RPMI7951 (cell line): ENCODE results near the gene SOD3. TPM values are rescaled to one million over a fixed set of nuclear protein-coding genes. Genes with fewer than 3 reads are reported as not detected.

Experiments
- DNase-seq: peaks from one replicate; pipeline ENCODE4 v3.0.0-alpha.2; 2012; ENCODE audit warnings: low read depth
- total RNA-seq: library from RNA; depleted of rRNA; stranded (reverse); fragments of >200 nt; shearing (Covaris generic); gene quantifications from 2 replicates; pipeline ENCODE4 v1.2.3, GENCODE V29; 2014; rRNA removed

Gene SOD3, protein sequence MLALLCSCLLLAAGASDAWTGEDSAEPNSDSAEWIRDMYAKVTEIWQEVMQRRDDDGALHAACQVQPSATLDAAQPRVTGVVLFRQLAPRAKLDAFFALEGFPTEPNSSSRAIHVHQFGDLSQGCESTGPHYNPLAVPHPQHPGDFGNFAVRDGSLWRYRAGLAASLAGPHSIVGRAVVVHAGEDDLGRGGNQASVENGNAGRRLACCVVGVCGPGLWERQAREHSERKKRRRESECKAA
- total RNA-seq, result 1.2 and 1.9 TPM in 2 replicates

DNA sequence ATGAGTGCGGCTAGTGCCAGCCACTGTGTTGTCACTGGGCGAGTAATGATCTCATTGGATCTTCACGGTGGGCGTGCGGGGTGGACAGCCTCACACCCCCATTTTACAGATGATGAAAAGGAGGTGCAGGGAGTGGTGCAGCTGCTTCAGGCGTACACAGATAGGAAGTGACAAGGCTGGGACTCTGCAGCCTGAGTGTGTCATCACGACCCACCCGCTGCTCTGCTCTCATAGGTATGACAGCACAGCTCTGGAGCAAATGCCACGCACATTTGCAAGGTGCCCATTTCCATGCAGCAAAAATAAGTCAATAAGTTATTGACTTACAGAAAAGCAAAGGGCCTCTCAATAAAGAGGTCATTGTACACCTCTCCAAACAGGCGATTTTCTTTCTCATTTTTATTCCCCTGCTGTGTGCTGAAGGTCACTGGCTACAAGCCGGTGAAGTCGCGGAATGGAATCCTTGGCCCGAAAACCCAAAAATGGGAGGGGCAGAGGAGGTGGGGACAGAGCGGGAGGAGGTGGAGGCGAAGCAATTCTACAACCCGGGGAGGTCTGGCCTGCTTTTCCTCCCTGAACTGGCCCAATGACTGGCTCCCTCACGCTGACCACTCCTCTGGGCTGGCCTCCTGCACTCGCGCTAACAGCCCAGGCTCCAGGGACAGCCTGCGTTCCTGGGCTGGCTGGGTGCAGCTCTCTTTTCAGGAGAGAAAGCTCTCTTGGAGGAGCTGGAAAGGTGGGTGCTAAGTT, at the start of gene SOD3:
SOD3 (plus strand) TSS at position 658 of the 750 bp plus-strand sequence. CDS start 3,949 bp downstream, outside the sequence.
- DNase-seq, result peak; percentile 73

DNA sequence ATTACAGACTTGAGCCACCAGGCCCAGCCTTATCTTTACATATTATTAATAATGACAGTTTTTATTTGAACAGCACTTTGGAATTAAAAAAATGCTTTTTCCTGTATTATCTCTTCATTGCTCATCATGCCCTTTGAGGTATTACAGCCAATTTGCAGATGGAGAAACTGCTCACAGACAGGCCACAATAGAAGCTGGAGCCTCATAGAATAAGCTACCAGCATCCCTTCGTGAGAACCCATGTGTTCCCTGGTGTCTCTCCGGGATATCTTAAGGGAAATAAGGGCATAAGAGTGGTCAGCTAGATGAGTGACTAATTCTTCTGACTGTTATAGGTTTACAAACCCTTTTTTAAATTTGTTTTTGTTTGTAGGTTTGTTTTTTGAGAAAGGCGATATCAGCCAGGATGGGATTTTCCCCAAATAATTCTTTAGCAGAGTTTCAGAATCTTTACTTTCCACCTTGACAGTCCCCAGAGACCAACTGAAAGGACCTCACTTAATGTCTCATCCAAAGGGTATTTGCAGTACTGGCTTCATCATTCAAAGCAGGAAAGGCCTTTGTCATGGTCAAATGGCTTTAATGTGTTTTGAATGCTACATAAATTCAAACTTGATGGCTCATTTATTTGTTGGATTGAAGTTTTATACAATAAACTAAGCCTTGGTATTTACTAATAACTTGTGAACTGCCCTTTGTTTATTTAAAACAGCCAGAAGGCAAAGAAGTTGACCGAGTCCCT, 48.0 kb upstream of the SOD3 start:
- DNase-seq, result peak; percentile 29

DNA sequence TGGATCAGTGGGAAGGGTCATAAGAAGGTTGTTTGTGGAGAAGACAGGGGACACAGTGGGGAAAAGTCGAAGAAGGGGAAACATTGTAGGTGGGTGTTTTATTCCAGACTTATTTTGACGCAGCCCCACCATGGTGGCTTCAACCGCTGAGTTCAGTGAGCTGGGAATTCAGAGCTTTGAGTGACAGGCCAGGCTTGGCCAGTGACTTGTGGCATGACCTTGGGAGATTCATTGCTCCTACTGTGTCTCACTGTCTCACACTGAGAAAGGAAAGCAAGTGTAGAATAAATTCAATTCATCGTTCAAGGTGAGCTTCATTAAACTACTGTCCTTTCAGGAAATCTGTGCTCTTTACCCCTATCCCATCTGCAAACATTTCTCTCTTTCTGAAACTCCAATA, 47.4 kb upstream of the SOD3 start:
- DNase-seq, result no peak

DNA sequence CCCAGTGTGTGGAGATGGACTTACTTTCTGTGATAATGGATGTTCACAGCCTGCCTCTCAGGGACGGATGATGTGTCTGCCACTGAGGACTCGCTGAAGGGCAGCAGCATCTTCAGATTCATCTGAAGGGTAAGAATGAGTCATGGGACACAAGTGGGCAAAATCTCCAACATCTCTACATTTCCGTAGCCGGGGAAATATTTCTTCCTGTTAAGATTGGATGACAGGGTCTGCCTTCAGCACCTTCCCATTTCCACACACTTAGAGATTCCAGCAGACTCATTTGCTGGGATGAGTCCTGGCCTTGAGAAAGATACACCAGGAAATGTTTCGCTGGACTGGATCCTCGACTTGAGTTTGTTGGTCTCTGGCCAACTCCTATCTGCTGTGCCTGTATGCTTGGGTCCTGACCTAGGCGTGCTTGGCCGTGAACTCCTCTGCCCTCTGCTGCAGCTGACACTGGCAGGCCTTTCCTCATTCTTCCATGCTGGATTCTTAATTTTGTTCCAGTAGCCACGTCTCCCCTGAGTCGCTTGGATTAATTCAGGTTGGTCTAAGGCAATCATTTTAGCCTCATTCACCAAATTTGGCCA, 46.5 kb upstream of the SOD3 start:
- DNase-seq, result no peak

DNA sequence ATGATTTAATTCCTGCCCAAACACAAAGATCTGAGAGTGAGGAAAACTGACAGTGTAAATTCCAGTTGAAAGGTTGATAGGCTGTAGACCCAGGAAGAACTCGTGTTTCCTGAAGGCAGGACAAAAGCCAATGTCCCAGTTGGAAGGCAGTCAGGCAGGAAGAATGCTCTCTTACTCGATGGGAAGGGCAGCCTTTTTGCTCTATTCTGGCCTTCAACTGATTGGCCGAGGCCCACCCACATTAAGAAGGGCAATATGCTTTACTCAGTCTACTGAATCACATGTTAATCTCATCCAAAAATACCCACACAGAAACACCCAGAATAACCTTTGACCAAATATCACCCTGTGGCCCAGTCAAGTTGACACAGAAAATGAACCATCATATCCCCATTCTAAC, 45.3 kb upstream of the SOD3 start:
- no peak for DNase-seq

DNA sequence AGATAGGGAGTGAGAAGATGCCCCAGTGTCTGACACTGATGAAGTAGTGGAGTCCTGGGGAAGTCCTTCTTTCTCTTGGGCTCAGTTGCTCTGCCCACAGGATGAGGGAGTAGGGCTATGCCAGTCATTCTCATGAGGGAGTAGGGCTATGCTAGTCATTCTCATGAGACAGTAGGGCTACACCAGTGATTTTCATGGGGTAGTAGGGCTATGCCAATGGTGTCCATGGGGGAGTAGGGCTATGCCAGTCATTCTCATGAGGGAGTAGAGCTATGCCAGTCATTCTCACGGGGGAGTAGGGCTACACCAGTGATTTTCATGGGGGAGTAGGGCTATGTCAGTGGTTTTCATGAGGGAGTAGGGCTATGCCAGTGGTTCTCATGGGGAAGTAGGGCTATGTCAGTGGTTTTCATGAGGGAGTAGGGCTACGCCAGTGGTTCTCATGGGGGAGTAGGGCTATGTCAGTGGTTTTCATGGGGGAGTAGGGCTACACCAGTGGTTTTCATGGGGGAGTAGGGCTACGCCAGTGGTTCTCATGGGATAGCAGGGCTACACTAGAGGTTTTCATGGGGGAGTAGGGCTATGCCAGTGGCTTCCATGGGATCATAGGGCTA, 43.3 kb upstream of the SOD3 start:
- DNase-seq, result no peak

DNA sequence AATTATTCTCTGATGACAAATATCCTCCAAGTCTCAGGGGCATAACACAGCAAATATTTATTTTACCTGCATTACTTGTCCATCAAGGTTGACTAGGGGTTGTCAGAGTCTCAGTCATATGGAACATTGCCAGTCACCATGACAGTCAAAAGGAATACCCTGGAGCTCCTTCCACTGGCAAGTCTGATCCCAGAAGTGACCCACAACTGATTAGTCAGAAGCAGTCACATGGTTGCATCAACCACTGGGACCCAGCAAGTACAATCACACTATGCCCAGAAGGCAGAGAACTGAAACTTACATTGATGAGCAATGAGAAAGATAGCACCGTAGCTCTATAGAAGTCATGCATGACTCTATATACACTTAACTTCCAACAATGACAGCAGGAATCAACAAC, 41.9 kb upstream of the SOD3 start:
- DNase-seq, result peak; percentile 94

DNA sequence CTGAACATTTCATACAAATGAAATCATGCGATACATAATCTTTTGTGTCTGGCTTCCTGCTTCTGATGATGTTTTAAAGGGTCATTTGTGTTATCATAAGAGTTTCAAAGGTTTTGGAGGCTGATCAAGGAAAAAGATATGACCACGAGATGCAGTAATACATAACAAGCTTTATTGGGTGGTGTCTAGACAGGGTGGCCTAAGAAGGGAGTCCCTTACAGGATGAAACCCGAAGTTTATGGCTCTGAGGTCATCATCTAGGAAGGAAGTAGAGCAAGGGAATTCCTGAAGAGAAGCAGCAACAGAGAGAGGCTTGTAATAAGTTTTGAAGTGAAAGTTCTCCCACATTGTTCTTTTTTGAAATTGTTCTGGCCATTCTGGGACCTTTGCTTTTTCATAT, 40.8 kb upstream of the SOD3 start:
- peak; percentile 20 for DNase-seq

DNA sequence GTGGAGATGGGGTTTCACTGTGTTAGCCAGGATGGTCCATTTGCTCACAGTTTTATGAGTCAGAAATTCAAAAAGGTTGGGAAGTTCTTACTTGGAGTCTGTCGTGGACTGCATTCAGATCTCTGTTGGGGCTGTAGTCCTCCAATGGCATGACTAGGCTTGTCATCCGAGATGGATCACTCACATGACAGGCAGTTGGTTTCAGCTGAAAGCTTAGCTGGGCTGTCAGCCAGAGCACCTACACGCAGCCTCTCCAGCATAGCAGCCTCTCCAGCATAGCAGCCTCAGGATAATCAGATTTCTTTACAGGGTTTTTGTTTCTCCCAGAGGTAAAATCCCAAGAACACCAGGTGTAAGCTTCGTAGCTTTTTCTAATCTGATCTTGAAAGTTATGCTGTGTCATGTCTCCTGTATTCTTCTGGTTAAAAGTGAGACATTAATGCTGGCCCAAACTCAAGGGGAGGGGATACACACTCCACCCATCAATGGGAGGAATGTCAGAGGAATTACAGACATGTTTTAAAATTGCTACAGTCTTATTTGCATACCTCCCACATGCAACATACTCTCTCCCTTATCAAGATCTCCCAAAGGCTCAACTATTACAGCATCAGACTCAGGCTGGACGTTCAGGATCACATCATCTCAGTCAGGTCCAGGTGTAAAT, 31.6 kb upstream of the SOD3 start:
- peak; percentile 84 for DNase-seq

DNA sequence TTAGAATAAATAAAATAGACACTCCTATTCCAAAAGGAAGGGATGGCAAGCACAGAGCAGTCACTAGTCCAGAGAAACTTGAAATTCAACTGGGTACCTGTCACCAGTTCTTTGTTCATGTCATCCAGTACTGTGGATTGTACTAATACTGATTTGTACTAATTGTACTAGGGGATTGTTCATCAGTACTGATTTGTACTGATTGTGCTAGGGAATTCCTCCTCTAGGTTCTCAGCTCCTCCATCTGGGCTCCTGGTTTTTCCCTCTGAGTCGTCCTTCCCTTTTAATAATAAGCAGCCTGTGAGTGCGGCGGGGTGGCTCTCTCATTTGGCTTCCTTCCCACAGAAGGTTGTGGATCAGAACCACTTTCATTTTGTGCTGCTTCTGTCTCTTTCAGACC, 31.0 kb upstream of the SOD3 start:
- peak; percentile 44 for DNase-seq

DNA sequence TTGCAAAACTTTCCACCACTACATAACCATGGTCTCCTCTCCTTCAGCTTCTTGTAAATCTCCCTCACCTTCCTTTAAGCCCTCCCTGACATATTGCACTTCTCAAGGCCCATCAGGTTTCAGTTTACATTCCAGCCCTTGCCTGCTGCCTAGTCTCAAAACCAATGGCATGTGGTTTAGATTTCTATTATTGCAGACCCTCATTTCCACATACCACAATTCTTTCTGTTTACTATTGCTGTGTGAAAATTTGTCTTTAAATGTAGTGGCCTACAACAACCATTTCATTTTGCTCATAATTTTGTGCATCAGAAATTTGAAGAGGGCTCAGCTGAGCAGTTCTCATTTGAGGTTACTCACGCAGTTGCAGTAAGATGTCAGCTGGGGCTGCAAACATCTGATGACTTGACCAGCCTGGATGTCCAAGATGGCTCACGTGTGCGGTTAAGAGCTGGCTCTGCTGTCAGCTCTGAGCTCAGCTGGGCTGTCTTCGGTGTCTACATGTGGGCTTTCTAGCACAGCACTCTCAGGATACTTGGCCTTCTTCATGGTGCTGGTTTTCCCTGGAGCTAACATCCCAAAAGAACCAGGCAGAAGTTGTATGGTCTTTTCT, 29.9 kb upstream of the SOD3 start:
- peak; percentile 67 for DNase-seq

DNA sequence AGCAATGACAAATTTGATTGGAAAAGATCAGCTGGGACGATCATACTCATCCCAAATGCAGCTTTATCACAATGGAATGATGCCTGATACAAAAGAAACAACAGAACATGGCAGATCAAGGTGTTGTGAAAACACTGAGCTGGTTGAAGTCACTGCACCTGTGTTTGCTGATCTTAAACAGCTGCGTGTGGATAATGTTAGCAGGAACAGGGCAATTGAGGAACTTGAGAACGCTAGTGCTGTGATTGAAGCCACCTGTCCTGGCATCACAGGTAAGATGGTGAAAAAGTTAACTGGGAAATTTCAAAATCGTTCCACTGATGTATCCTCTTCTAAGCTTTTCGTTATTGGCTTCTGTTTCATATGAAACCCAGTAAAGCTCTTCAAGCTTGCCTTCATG, 27.4 kb upstream of the SOD3 start:
- no peak for DNase-seq

DNA sequence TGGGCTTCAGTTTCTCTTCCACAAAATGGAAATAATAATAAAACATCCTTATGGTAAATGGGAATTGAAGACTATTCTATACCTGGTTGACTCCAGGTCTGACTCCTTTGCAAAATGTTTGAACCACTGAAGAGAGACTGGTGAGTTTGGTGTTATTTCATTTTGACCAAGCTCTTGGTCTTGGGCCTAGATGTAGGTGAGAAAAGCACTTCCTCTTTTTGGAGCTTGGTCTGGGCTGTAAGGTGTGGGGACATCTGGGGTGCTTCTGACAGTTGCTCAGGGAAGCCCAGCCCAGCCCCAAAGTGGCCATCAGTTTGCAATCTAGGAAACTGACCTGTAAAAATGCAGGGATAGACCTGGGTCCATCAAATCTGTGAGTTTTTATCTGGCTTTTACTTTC, 26.8 kb upstream of the SOD3 start:
- DNase-seq, result no peak

DNA sequence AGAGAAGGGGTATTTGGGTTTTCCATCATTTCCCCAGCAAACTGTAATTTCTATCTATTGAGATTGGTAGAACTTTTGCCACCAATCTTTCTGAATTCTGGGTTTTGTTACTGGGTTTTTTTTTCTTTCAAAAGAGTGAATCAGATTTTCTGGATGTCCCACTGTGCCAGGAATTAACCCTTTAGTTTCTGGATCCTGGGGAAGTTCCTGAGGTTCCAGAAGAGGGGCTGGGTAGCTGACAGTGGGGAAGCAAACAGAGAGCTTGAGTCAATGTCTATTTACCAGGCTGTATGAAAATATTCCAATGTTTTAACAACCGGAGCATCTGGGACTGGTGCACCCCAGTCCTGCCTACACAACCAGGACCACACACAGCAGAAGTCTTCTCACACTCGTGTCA, 25.8 kb upstream of the SOD3 start:
- no peak for DNase-seq

DNA sequence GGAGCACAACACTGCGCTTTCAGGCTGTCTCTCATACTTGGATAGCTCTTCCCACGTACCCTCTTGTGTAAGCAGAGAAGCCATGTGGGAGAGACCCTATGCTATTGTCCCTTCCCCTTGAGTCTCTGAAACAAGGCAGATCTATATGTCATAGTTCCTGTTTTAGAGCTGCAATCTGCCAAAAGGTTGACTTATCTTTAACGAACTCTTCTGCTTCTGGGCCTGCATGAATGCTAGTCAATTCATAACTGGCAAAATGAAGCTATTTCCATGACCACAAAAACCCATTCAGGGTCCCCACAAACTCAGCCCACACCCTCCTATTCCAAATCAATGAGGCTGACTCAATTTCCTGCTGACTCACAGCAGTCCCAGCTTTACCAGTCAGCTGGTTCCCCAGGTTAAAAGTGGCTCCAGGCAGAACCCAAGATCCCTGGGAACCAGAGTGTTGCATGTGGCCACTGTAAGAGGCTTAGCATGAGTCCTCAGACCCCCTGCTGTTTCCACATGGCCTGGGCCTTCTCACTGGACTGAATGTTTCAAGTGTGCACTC, 25.3 kb upstream of the SOD3 start:
- peak; percentile 97 for DNase-seq

DNA sequence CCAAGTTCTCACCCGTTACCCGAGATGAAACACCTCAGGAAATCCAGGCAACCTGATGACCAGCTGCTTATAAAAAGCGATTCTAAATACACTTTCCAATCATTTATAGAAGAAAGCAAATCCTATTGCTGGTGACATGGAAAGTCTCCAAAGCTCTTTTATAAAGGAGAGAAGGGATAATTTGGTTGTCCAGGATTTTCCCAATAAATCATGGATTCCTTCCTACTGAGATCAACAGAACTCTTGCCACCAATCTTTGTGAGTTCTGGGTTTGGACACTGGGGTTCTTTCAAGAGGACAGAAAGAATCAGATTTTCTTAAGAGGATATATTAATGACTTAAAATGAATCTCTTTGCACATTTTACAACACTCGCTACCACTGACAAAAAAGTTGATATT, 24.7 kb upstream of the SOD3 start:
- DNase-seq, result no peak

DNA sequence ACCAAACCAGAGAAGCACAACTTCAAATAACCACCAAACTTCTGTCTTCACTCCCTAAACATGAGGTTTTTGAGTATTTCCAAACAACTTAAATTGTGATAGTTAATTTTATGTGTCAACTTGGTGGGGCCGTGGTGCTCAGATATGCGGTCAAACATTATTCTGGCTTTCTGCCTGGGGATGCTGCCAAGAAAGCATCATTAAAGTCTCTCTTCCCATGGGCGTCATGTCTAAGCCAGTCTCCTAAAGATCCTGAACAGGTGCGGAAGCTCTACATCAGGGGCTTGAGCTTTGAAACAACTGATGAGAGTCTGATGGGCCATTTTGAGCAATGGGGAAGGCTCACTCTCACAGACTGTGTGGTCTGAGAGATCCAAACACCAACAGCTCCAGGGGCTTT, 24.1 kb upstream of the SOD3 start:
- DNase-seq, result peak; percentile 71

DNA sequence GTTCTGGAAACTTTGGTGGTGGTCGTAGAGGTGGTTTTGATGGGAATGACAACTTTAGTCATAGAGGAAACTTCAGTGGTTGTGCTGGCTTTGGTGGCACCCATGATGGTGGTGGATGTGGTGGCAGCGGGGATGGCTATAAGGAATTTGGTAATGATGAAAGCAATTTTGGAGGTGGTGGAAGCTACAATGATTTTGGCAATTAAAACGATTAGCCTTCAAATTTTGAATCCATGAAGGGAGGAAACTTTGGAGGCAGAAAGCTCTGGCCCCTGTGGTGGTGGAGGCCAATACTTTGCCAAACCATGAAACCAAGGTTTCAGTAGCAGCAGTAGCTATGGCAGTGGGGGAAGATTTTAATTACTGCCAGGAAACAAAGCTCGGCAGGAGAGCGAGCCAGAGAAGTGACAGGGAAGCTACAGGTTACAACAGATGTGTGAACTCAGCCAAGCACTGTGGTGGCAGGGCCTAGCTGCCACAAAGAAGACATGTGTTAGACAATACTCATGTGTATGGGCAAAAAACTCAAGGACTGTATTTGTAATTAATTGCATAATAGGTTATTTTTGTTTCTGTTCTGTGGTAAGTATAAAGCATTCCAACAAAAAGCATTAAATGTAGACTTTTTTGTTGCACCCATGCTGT, 23.2 kb upstream of the SOD3 start:
- peak; percentile 24 for DNase-seq

DNA sequence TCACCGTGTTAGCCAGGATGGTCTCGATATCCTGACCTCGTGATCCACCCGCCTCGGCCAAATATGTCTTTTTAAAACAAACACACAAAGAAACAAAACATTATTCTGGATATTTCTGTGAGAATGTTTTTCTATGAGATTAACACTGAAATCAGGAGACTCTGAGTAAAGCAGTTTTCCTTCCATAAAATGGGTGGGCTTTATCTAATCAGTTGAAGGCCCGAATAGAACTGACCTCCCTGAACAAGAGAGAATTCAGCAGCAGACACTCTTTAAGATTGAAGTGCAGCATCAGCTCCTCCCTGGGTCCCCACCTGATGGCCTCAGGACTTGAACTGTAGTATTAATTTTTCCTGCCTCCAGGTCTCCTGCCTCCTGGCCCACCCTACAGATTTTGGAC, 22.4 kb upstream of the SOD3 start:
- no peak for DNase-seq

DNA sequence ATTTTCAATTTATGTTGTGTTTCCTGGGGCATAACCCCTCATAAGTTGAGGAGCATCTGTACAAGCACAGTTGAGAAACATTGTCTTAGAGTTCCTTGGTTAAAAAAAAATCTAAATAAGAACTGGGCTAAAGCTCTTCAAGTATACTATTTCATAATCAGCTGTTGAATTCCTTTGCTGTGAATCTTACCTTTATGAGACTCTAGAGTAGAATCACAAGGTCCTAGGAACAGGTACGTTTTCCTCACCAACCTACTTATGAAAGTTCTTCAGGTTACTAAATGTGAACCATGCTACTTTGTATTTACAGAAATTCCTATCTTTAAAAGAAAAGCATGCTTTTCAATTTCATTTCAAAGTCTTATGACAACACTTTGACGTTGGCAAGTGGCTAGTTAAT, 20.9 kb upstream of the SOD3 start:
- DNase-seq, result no peak
